Endothelial cell (in vitro differentiated cells): ENCODE results near the gene CFAP61. TPM values are rescaled to one million over a fixed set of nuclear protein-coding genes. Genes with fewer than 3 reads are reported as not detected.

Experiments
- DNase-seq: peaks from one replicate; pipeline ENCODE4 v3.0.0; 2021; ENCODE audit warnings: low spot score
- H3K27ac Mint-ChIP-seq: one replicate; pipeline ENCODE4 v1.8.0; 2021; ENCODE audit warnings: mixed read lengths, inconsistent platforms; ENCODE audit not compliant: unreplicated experiment
- H3K27me3 Mint-ChIP-seq: one replicate; pipeline ENCODE4 v1.8.0; 2021; ENCODE audit warnings: mild to moderate bottlenecking, moderate library complexity, mixed read lengths, inconsistent platforms; ENCODE audit not compliant: unreplicated experiment
- H3K36me3 Mint-ChIP-seq: one replicate; pipeline ENCODE4 v1.8.0; 2021; ENCODE audit warnings: mild to moderate bottlenecking, low read depth, mixed read lengths, inconsistent platforms; ENCODE audit not compliant: unreplicated experiment
- H3K4me1 Mint-ChIP-seq: one replicate; pipeline ENCODE4 v1.8.0; 2021; ENCODE audit warnings: mild to moderate bottlenecking, mixed read lengths, inconsistent platforms; ENCODE audit not compliant: unreplicated experiment
- H3K4me3 Mint-ChIP-seq: one replicate; pipeline ENCODE4 v1.8.0; 2021; ENCODE audit warnings: mild to moderate bottlenecking, mixed read lengths, inconsistent platforms; ENCODE audit not compliant: unreplicated experiment
- H3K9me3 Mint-ChIP-seq: one replicate; pipeline ENCODE4 v1.8.0; 2021; ENCODE audit warnings: mixed read lengths, inconsistent platforms; ENCODE audit not compliant: unreplicated experiment
- CTCF ChIP-seq: fragments of 200-600 bp; sonication (generic); IDR thresholded peaks from one replicate; pipeline ENCODE4 v1.5.0; 2021; ENCODE audit warnings: antibody characterized with exemption; ENCODE audit not compliant: unreplicated experiment
- total RNA-seq: library from RNA; stranded (reverse); fragmentation: NEBNext Ultra II Directional; extraction: Animal tissue kit (Norgen Biotek cat#: 25700); gene quantifications from one replicate; pipeline ENCODE4 v1.2.1, GENCODE V29; 2021; ENCODE audit not compliant: unreplicated experiment

Gene CFAP61
- total RNA-seq, 1 donor from 2014 or later: not detected

GRCh38 chr20:20317621-20318364 is 265.5 kb downstream of the CFAP61 start:
- no peak for DNase-seq
- H3K4me1 Mint-ChIP-seq: peaks cover 14% of the 10 kb centered on the region
- TF ChIP-seq CTCF: no peak
- H3K27me3 Mint-ChIP-seq: no peaks in the 10 kb centered on the region
- no peaks in the 10 kb centered on the region for H3K36me3 Mint-ChIP-seq
- no peak overlapping the region for H3K4me3 Mint-ChIP-seq
- H3K9me3 Mint-ChIP-seq: no peaks in the 10 kb centered on the region
- H3K27ac Mint-ChIP-seq: no peak overlapping the region

GRCh38 chr20:20318365-20319161 is 266.2 kb downstream of the CFAP61 start:
- no peaks in the 10 kb centered on the region for H3K9me3 Mint-ChIP-seq
- H3K27me3 Mint-ChIP-seq: no peaks in the 10 kb centered on the region
- no peak overlapping the region for H3K4me3 Mint-ChIP-seq
- H3K27ac Mint-ChIP-seq: no peak overlapping the region
- TF ChIP-seq CTCF: no peak
- H3K36me3 Mint-ChIP-seq: no peaks in the 10 kb centered on the region
- H3K4me1 Mint-ChIP-seq: peaks cover 14% of the 10 kb centered on the region
- DNase-seq: no peak

- TF ChIP-seq CTCF: no peak
- DNase-seq: no peak
- Mint-ChIP-seq H3K27ac (no peak overlapping the region), H3K9me3 (no peaks in the 10 kb centered on the region), H3K4me3 (no peak overlapping the region), H3K36me3 (no peaks in the 10 kb centered on the region), H3K4me1 (peaks cover 14% of the 10 kb centered on the region), H3K27me3 (no peaks in the 10 kb centered on the region)
These were observed 268.8 kb downstream of the CFAP61 start for GRCh38 chr20:20321134-20321533.

DNA sequence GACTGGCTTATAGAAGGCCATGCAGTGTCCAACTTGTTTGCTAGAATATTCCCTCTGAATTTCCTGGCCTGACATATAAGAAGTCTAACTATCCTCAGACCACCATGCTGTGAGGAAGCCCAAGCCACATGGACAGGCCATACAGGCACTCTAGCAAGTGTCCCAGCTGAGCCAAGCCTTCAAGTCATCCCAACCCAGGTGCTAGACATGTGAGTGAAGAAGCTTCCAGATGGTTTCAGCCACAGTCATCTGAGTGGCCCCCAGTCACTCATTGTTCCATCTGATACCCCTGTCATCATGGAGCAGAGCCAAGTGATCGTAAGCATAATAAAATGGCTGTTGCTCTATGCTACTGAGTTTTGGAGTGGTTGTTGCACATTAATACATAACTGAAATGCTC is 269.6 kb downstream of the CFAP61 start:
- no peak for TF ChIP-seq CTCF
- H3K27me3 Mint-ChIP-seq: no peaks in the 10 kb centered on the region
- no peak overlapping the region for H3K4me3 Mint-ChIP-seq
- peaks cover 14% of the 10 kb centered on the region for H3K4me1 Mint-ChIP-seq
- no peaks in the 10 kb centered on the region for H3K9me3 Mint-ChIP-seq
- H3K27ac Mint-ChIP-seq: no peak overlapping the region
- no peak for DNase-seq
- H3K36me3 Mint-ChIP-seq: no peaks in the 10 kb centered on the region

DNA sequence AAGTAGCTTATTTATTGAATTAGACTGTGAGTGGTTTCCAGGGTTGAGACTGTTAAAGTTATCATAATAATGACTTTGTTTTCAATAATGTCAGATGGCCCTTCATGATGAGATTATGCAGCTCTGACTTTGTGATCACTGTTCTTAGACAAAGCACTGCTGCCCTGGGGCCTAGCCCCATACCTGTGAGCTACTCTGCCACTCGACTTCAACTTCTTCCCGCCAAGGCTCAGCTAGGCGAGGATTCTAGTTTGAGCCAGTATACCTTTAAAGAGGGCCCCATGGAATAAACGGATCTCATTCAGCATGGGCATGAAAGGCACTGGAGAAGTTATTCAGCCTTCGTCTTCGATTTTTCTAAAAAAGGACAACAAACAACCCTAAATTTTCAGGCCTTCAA is 270.6 kb downstream of the CFAP61 start:
- no peak for DNase-seq
- H3K4me3 Mint-ChIP-seq: no peak overlapping the region
- no peaks in the 10 kb centered on the region for H3K36me3 Mint-ChIP-seq
- H3K9me3 Mint-ChIP-seq: no peaks in the 10 kb centered on the region
- H3K4me1 Mint-ChIP-seq: peaks cover 5% of the 10 kb centered on the region
- H3K27ac Mint-ChIP-seq: no peak overlapping the region
- no peaks in the 10 kb centered on the region for H3K27me3 Mint-ChIP-seq
- no peak for TF ChIP-seq CTCF
